Karpas-422 (cell line): ENCODE data around the gene PPP1R15A. TPM values are rescaled to one million over a fixed set of nuclear protein-coding genes. Genes with fewer than 3 reads are reported as not detected.
"Not testable (repeated sequence)": the region's sequence is repeated elsewhere in the genome, so short reads cannot be mapped to it uniquely, and the experiment has no call there.

ENCODE experiments used
- DNase-seq: peaks from one replicate; pipeline ENCODE4 v3.0.0-alpha.2; 2015
- H2AFZ ChIP-seq: fragments of 200-600 bp; sonication (generic); 2 replicates; pipeline ENCODE4 v1.6.1; 2014; ENCODE audit warnings: antibody characterized with exemption, low read length, mixed read lengths
- H3K27ac ChIP-seq: fragments of 200-600 bp; sonication (generic); 2 replicates; pipeline ENCODE4 v1.5.1; 2014; ENCODE audit warnings: mild to moderate bottlenecking, low read length, moderate library complexity
- H3K27me3 ChIP-seq: fragments of 200-600 bp; sonication (generic); 2 replicates; pipeline ENCODE4 v1.6.1; 2014; ENCODE audit warnings: low read length, mixed read lengths
- H3K36me3 ChIP-seq: fragments of 200-600 bp; sonication (generic); 2 replicates; pipeline ENCODE4 v1.6.1; 2014; ENCODE audit warnings: low read length, mixed read lengths; ENCODE audit not compliant: insufficient read depth
- H3K4me1 ChIP-seq: fragments of 200-600 bp; sonication (generic); 2 replicates; pipeline ENCODE4 v1.6.1; 2014; ENCODE audit warnings: mild to moderate bottlenecking, low read length, mixed read lengths
- H3K4me2 ChIP-seq: fragments of 200-600 bp; sonication (generic); 2 replicates; pipeline ENCODE4 v1.6.1; 2014; ENCODE audit warnings: low read length, low read depth, mild to moderate bottlenecking; ENCODE audit not compliant: poor library complexity, severe bottlenecking
- H3K4me3 ChIP-seq: fragments of 200-600 bp; sonication (generic); 2 replicates; pipeline ENCODE4 v1.5.1; 2014; ENCODE audit warnings: mild to moderate bottlenecking, antibody characterized with exemption, low read length, mixed read lengths
- H3K79me2 ChIP-seq: fragments of 200-600 bp; sonication (generic); 2 replicates; pipeline ENCODE4 v1.6.1; 2014; ENCODE audit warnings: mild to moderate bottlenecking, low read length, mixed read lengths
- H3K9ac ChIP-seq: fragments of 200-600 bp; sonication (generic); 2 replicates; pipeline ENCODE4 v1.6.0; 2014; ENCODE audit warnings: low read length
- H3K9me2 ChIP-seq: fragments of 200-600 bp; sonication (generic), shearing (Covaris generic); replicated peaks from 2 replicates; pipeline ENCODE4 v1.6.0; 2014; ENCODE audit warnings: mild to moderate bottlenecking, low read length, moderate library complexity; ENCODE audit not compliant: insufficient read depth
- H3K9me3 ChIP-seq: fragments of 300-700, 200-600 bp; sonication (generic); 2 replicates; pipeline ENCODE4 v1.6.1; 2014; ENCODE audit warnings: low read length, mixed read lengths
- H4K20me1 ChIP-seq: fragments of 200-600 bp; sonication (generic); 2 replicates; pipeline ENCODE4 v1.6.1; 2014; ENCODE audit warnings: mild to moderate bottlenecking, antibody characterized with exemption, low read length, low read depth; ENCODE audit not compliant: insufficient read depth
- total RNA-seq: library from RNA; depleted of rRNA; stranded (reverse); fragments of >200 nt; shearing (Covaris generic); gene quantifications from 2 replicates; pipeline ENCODE4 v1.2.3, GENCODE V29; 2014; ENCODE audit warnings: low replicate concordance

The PPP1R15A gene
- total RNA-seq, 1 experiment from 2014 or later, result 22.6 TPM

- Histone ChIP-seq H3K9ac (no peak overlapping the region), H3K27me3 (no peaks in the 10 kb centered on the region), H3K36me3 (peaks cover 8% of the 10 kb centered on the region; the same call in 1 of the 2 replicates), H4K20me1 (no peaks in the 10 kb centered on the region), H3K4me3 (no peak overlapping the region), H3K4me2 (no peak overlapping the region), H3K4me1 (peaks cover 6% of the 10 kb centered on the region), H3K9me2 (no peaks in the 10 kb centered on the region), H3K27ac (no peak overlapping the region), H3K9me3 (no peaks in the 10 kb centered on the region), H3K79me2 (peaks cover 3% of the 10 kb centered on the region; the same call in 1 of the 2 replicates), H2AFZ (no peak overlapping the region)
- no peak for DNase-seq
Measured at GRCh38 chr19:48906324-48906723, 34.1 kb downstream of the PPP1R15A start.

DNA sequence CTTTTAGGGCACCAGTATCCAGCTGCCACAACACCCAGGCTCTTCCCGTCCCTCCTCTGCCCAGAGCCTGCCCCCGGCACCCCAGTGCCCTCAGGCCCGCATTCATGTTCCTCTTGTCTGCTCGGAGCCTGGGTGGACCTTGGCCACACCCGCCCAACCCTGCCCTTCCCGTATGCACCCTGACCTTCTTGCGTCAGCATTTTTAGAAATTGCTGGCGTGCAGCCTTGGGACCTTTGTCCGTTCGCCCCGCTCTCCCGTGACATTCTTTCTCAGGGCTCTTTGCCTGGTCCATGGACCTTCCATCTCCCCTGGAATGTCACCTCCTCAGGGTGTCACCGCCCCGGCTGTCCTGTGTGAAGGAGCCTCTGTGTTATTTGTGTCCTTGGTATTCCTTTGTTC, 35.5 kb downstream of the PPP1R15A start:
- no peaks in the 10 kb centered on the region for H4K20me1 ChIP-seq
- H2AFZ ChIP-seq, result no peak overlapping the region
- no peak for DNase-seq
- no peak overlapping the region for H3K27ac ChIP-seq
- H3K36me3 ChIP-seq, result peaks cover 8% of the 10 kb centered on the region; the same call in 1 of the 2 replicates
- H3K27me3 ChIP-seq, result no peaks in the 10 kb centered on the region
- no peak overlapping the region for H3K4me2 ChIP-seq
- no peaks in the 10 kb centered on the region for H3K79me2 ChIP-seq
- H3K4me3 ChIP-seq, result no peak overlapping the region
- H3K9ac ChIP-seq, result no peak overlapping the region
- H3K9me3 ChIP-seq, result no peaks in the 10 kb centered on the region
- peaks cover 6% of the 10 kb centered on the region for H3K4me1 ChIP-seq
- H3K9me2 ChIP-seq, result no peaks in the 10 kb centered on the region

DNA sequence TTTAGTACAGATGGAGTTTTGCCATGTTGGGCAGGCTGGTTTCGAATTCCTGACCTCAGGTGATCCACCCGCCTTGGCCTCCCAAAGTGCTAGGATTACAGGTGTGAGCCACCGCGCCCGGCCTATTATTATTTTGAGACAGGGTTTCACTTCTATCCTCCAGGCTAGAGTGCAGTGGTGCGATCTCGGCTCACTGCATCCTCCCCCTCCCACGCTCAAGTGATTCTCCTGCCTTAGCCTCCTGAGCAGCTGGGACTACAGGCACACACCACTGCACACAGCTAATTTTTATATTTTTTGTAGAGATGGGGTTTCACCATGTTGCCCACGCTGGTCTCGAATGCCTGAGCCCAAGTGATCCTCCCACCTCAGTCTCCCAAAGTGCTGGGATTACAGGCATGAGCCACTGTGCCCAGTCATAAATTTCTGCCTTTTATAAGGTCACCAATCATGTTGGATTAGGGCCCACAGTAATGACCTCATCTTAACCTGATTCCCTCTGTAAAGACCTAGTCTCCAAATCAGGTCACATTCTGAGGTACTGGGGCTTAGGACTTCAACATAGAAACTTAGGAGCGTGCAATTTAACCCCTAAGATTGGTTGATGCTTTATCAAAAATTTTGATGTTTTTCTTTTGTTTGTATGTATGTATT, 37.3 kb downstream of the PPP1R15A start:
- DNase-seq, result peak; percentile 61
- H3K27ac ChIP-seq, result 0 out of 2 replicates have a peak overlapping the region, but pooled peaks have one; percentile 24

GRCh38 chr19:48910803-48911202, 38.6 kb downstream of the PPP1R15A start:
- Histone ChIP-seq H3K27ac (no peak overlapping the region), H3K9me2 (no peaks in the 10 kb centered on the region), H3K4me3 (no peak overlapping the region), H3K4me2 (no peak overlapping the region), H3K79me2 (no peaks in the 10 kb centered on the region), H2AFZ (no peak overlapping the region), H3K9ac (no peak overlapping the region), H3K36me3 (peaks cover 4% of the 10 kb centered on the region; the same call in 1 of the 2 replicates), H3K27me3 (no peaks in the 10 kb centered on the region), H4K20me1 (no peaks in the 10 kb centered on the region), H3K4me1 (peaks cover 6% of the 10 kb centered on the region), H3K9me3 (no peaks in the 10 kb centered on the region)
- DNase-seq, result no peak

More for the DNA sequence above, 37.3 kb downstream of the PPP1R15A start:
- H4K20me1 ChIP-seq, H3K9me3 ChIP-seq, H3K4me2 ChIP-seq, H3K4me3 ChIP-seq, H3K9me2 ChIP-seq, H3K36me3 ChIP-seq, H3K9ac ChIP-seq, H3K27me3 ChIP-seq, H3K4me1 ChIP-seq, H3K79me2 ChIP-seq, H2AFZ ChIP-seq: not testable (repeated sequence)

DNA sequence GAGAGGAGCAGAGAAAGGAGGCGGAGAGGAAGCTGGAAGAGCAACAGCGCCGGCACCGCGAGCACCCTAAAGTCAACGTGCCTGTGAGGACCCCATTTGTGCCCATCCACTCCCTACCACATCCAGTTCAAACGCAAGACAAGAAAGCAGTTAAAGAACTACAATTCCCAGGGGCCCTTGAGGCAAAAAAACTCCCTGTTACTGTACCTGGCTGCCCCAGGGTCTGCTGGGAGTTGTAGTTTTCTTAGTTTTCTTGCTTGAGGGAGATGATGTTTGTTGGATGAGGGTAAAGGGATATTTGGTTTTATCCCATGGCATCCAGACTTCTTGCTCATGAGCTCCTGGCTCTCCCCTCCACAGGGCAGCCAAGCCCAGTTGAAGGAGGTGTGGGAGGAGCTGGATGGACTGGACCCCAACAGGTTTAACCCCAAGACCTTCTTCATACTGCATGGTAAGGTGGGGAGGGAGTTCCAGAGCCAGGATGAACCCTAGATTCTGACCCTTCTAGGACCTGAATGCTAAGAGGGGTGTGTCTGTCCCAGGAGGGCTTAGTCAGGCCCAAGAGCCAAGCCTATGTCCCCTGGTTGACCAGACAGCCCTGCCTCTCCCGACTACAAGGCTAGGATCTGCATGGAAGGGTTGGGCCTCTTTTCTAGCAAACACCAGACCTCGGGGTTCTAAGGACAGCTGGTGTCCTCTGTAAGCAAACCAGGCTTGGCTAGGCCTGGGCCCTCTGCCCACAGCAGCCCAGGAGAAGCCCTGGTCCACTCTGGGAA, 41.1 kb downstream of the PPP1R15A start:
- DNase-seq, result peak; percentile 87
- H3K36me3 ChIP-seq, result peaks cover 4% of the 10 kb centered on the region; the same call in 1 of the 2 replicates

GRCh38 chr19:48914181-48914580, 42.0 kb downstream of the PPP1R15A start:
- H3K4me2 ChIP-seq, result no peak overlapping the region
- no peaks in the 10 kb centered on the region for H3K9me2 ChIP-seq
- peaks cover 4% of the 10 kb centered on the region; the same call in 1 of the 2 replicates for H3K36me3 ChIP-seq
- no peaks in the 10 kb centered on the region for H3K27me3 ChIP-seq
- peaks cover 15% of the 10 kb centered on the region for H3K4me1 ChIP-seq
- H3K79me2 ChIP-seq, result no peaks in the 10 kb centered on the region
- H3K27ac ChIP-seq, result no peak overlapping the region
- no peaks in the 10 kb centered on the region for H4K20me1 ChIP-seq
- no peaks in the 10 kb centered on the region for H3K9me3 ChIP-seq
- H3K9ac ChIP-seq, result no peak overlapping the region
- no peak overlapping the region for H3K4me3 ChIP-seq
- DNase-seq, result no peak
- no peak overlapping the region for H2AFZ ChIP-seq

More for the DNA sequence above, 41.1 kb downstream of the PPP1R15A start:
- no peaks in the 10 kb centered on the region for H3K9me2 ChIP-seq
- H3K9ac ChIP-seq, result no peak overlapping the region
- no peaks in the 10 kb centered on the region for H3K27me3 ChIP-seq
- no peaks in the 10 kb centered on the region for H3K9me3 ChIP-seq
- peaks cover 13% of the 10 kb centered on the region for H3K4me1 ChIP-seq
- no peak overlapping the region for H3K27ac ChIP-seq
- no peak overlapping the region for H3K4me3 ChIP-seq
- H4K20me1 ChIP-seq, result no peaks in the 10 kb centered on the region
- no peak overlapping the region for H3K4me2 ChIP-seq
- H3K79me2 ChIP-seq, result no peaks in the 10 kb centered on the region
- H2AFZ ChIP-seq, result no peak overlapping the region

DNA sequence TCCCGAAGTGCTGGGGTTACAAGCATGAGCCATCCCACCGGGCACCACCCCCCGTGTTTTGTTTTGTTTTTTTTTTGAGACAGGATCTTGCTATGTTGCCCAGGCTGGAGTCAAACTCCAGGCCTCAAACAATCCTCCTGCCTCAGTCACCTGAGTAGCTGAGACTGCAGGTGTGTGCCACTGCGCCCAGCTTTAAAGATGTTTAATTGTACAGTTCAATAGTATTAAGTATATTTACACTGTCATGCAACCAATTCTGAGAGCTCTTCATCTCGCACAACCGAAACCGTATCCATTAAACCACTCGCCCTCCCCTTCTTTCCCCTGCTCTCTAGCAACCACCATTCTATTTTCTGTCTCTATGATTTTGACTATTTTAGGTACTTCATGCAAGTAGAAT, 43.5 kb downstream of the PPP1R15A start:
- Histone ChIP-seq H3K27ac (no peak overlapping the region), H3K36me3 (peaks cover under 1% of the 10 kb centered on the region; the same call in 1 of the 2 replicates), H3K9me2 (no peaks in the 10 kb centered on the region), H3K27me3 (no peaks in the 10 kb centered on the region), H4K20me1 (no peaks in the 10 kb centered on the region), H3K4me3 (no peak overlapping the region), H3K79me2 (no peaks in the 10 kb centered on the region), H2AFZ (no peak overlapping the region), H3K4me2 (no peak overlapping the region), H3K4me1 (peaks cover 9% of the 10 kb centered on the region), H3K9me3 (no peaks in the 10 kb centered on the region), H3K9ac (no peak overlapping the region)
- no peak for DNase-seq

- Histone ChIP-seq H3K9me2 (no peaks in the 10 kb centered on the region), H3K36me3 (no peaks in the 10 kb centered on the region), H3K27ac (peak overlapping the region; percentile 71), H2AFZ (peak overlapping the region; percentile 19; the same call in 1 of the 2 replicates), H3K4me2 (peak overlapping the region; percentile 44), H3K4me1 (peaks cover 9% of the 10 kb centered on the region), H3K27me3 (no peaks in the 10 kb centered on the region), H3K79me2 (no peaks in the 10 kb centered on the region), H3K9ac (peak overlapping the region; percentile 39), H3K4me3 (no peak overlapping the region), H3K9me3 (no peaks in the 10 kb centered on the region), H4K20me1 (no peaks in the 10 kb centered on the region)
- peak; percentile 68 for DNase-seq
Measured at GRCh38 chr19:48918071-48918470, 45.9 kb downstream of the PPP1R15A start.
